NCI-H526 (cell line): Measurements from ENCODE around the gene TPK1.
"Not testable (repeated sequence)": the region's sequence is repeated elsewhere in the genome, so short reads cannot be mapped to it uniquely, and the experiment has no call there.

Source experiments
- DNase-seq, 2 experiments: peaks; one replicate each; lab custom pipeline; 2025; lab: John Stamatoyannopoulos, UW

TPK1 gene

DNA sequence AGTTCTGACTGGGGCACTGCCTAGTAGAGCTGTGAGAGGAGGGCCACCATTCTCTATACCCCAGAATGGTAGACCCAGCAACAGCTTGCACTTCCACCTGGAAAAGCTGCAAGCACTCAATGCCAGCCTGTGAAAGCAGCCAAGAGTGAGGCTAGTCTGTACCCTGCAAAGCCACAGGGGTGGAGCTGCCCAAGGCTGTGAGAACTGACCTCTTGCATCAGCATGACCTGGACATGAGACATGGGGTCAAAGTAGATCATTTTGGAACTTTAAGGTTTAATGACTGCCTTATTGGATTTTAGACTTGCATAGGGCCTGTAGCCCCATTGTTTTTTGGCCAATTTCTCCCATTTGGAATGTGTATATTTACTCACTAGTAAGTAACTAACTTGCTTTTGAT lies 206.3 kb downstream of the TPK1 start:
- DNase-seq: no peak

DNA sequence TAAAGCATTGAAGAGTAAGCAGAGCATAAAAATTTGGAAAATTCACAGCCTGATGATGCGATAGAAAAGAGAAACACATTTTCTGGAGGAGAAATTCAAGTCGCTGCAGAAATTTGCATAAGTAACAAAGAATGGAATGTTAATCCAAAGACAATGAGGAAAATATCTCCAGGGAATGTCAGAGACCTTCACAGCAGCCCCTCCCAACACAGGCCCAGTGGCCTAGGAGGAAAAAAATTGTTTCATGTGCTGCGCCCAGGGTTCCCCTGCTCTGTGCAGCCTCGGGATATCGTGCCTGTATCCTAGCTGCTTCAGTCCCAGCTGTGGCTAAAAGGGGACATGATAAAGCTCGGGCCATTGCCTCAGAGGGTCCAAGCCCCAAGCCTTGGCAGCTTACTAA lies 206.8 kb downstream of the TPK1 start:
- DNase-seq: no peak

DNA sequence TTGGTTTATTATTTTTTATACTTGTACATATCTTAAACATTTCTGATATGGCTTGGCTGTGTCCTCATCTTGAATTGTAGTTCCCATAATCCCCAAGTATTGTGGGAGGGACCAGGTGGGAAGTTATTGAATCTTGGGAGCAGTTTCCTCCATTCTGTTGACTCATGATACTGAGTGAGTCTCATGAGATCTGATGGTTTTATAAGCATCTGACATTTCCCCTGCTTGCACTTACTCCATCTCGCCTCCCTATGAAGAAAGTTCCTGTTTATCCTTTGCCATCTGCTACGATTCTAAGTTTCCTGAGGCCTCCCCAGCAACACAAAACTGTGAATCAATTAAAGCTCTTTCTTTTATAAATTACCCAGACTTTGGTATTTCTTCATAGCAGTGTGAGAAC lies 207.7 kb downstream of the TPK1 start:
- DNase-seq: no peak

DNA sequence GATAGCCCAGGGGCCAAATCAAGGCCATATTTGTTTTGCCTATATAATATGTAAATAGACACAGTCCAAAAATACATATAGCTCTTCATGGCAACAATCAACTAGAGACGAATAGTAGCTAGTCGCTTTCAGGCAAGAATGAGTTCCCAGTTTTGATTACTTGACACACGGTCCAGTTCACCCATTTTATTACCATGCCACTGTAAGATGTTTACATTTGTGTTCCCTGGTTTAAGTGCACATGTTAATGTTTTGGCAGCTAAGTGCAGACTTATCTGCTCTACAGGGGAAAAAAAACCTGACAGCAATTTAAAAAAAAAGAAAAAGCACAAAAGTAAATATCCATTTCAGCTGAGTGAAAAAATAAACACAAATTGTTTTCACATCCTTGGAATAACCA lies 213.1 kb downstream of the TPK1 start:
- DNase-seq: no peak

DNA sequence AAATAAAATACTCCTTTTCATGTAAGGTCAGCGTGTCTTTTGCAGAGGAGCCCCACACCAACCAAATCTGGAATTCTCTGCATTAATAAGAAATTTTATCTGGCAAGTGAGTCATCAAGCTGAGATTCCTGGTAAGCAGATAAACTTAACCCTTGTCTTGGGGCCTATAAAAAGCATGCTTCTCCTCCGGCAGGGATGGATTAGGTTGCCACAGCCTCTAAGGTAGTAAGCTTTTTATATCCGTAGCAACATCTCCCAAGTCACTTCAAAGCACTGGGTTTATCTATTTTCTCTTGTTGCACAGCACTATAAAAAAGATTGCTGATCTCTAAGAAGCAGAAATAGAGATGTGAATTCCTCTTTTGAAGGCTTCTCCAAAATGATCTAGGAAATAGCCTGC lies 229.6 kb downstream of the TPK1 start:
- no peak for DNase-seq

DNA sequence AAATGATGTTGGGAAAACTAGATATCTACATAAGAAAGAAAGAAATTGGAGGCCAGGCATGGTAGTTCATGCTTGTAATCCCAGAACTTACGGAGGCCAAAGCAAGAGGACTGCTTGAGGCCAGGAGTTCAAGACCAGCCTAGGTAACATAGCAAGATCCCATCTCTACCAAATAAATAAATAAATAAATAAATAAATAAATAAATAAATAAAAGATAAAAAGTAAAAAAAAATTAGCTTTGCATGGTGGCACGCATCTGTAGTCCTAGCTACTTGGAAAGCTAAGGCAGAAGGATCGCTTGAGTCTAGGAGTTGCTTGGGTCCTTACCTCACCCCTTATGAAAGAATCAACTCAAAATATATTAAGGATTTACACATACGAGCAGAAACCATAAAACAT lies 238.9 kb downstream of the TPK1 start:
- DNase-seq: no peak

DNA sequence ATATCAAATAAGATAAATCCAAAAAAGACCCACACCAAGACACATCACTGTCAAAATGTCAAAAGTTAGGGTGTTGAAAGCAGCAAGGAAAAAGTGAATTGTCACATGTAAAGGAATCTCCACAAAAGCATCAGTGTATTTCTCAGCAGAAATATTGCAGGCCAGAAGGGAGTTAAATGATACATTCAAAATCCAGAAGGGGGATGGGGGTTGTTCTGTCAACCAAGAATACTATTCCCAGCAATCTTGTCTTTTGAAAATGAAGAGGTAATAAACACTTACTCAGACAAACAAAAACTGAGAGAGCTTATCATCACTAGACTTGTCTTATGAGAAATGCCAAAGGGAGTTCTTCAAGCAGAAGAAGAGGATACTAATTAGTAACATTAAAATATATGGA lies 241.3 kb downstream of the TPK1 start:
- DNase-seq: no peak

DNA sequence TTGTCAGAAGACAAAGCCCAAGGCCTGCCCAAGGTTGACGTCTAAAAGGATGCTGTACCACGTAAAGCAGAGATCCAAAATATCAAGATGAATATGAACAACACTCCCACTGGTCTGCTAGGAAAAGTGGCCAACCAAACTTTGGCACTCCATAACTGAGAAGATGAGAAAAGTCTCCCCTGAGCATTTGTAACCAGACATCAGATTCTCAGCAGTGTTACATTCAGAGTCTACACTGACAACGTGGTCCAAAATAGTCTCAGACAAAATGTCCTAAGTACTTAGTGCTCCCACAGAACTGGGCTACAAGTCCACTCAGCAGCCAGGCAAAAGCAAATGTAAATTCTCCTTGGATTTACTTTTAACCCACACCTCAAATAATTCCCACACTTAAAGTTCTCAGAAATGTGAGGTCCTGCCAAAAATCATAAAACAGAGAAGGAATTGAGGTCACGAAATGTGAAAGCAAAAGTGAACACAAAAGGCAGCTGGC lies 247.2 kb downstream of the TPK1 start:
- no peak for DNase-seq

DNA sequence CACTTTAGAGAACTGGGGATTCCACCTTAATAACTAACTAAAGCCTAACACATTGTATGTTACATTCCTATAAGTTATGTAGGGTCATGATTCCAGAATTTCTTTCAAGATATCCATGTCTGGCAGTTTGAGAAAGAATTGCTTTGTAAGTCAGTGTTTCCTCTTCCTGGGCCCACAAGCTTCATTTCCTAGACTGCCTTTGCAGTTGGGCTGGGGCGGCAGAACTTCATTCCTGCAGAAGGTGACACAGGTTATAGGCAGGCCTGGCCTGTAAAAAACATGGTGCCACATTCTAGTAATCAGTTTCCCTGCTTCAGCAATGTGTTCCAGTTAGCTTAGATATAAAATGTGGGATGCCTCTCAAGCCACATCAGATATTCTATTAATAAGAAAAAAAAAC lies 248.2 kb downstream of the TPK1 start:
- DNase-seq: no peak

DNA sequence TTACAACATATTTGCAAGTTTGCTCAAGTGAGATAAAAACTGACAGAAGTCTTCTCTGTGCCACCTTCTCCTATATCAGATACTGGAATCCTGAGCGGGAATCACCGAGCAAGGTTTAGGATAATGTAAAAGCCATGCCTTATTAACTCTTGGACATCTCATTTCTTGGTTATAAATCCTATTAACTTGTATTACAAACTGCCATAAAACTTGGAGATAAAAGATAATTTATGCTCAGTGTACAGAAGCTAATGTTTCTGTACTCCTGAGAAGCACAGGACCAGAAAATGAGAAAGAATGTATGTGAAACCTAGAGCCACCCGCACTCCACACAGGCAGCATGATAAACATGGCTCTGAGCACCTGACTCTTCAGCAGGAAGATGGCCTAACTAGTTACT lies 251.1 kb downstream of the TPK1 start:
- DNase-seq: peak; percentile 11 to 12

DNA sequence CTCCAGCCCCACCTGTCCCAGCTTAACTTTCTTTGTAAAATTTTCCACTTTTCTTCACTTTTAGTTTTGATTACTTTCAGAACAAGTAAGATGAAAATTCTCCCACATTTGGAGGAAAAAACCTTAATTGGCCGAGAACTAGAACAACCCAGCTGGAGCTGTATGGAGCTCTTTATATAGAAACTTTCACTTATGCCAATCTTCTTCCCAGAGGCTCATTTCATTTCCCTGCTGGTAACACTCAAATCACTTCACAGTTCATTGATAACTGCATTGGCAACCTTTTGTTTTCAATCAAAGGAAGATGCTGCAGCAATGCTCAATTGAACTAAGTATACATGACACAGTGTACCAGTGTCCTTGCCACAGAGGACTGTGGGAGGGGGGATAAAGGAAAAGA lies 256.2 kb downstream of the TPK1 start:
- no peak for DNase-seq

DNA sequence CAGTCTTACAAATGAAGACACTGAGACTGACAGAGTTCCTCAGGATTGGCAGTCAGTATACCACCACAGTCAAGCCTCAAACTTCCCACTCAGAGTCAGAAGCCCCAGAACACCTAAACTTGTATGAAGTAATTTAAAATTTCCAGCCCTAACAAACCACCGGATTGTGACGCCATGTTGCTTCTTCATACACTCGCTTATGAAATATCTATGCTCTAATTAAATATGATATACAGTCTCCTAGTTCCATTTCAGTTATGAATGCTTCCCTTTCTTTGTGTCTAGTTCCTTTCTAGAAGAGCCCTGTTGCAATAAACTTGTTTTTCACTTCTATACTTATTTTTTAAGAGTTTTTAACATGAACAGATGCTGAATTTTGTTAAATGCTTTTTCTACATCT lies 260.4 kb downstream of the TPK1 start:
- no peak for DNase-seq

DNA sequence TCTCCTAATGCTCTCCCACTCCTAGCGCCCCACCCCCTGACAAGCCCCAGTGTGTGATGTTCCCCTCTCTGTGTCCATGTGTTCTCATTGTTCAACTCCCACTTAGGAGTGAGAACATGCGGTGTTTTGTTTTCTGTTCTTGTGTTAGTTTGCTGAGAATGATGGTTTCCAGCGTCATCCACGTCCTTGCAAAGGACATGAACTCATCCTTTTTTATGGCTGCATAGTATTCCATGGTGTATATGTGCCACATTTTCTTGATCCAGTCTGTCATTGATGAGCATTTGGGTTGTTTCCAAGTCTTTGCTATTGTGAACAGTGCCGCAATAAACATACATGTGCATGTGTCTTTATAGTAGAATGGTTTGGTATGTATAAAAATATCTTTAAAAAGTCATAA lies 261.1 kb downstream of the TPK1 start:
- not testable (repeated sequence) for DNase-seq

DNA sequence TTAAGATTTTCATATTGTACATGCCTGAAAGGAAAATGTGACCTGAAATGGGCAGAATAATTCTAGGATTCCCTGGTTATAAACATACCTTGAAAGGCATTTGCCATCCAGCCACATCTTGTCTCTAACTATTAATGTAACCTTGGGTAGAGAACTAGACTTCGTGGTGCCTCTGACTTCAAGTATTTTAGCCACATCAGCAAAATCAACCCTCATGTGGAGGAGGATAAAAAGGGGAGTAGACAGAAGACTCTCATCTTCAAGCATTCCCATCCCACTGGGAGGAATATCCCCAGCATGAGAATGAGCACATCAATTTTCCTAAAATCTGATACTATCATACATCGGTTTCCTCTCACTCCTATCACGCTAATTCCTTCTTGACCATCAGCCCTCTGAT lies 267.6 kb downstream of the TPK1 start:
- DNase-seq: no peak

DNA sequence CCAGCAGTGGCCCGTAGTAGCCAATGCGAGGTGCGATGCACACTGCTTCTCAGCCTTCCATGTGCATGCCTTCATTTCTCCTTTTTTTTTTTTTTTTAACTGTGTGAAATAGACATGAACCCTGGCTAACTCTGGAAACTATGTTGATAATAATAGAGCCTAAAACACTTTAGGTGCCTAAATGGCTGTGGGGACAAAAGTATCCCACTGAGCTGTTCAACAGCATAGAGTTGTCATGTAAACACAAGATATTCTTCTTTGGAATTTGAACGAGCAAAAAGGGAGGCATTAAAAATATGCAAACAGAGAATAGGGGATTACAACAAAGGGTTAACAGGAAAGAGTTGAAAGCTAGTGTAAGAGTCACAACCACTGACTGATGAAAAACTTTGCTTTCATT lies 270.3 kb downstream of the TPK1 start:
- DNase-seq: no peak

DNA sequence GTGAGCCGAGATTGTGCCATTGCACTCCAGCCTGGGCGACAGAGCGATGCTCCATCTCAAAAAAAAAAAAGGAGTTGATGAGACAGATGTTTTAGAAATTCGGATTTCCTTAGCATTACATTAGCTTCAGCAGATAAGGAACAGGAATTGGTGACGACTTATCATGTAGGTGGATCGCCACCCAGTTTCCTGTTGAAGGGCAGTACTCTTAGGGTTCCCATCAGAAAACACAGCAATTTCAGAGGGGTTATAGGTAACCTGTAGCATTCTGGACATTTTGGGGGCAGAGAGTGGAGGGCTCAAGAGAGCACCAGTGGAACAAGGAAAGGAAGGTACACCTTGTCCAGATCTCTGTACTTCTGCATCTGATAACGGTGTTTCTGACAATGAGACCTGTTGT lies 286.0 kb downstream of the TPK1 start:
- no peak for DNase-seq

DNA sequence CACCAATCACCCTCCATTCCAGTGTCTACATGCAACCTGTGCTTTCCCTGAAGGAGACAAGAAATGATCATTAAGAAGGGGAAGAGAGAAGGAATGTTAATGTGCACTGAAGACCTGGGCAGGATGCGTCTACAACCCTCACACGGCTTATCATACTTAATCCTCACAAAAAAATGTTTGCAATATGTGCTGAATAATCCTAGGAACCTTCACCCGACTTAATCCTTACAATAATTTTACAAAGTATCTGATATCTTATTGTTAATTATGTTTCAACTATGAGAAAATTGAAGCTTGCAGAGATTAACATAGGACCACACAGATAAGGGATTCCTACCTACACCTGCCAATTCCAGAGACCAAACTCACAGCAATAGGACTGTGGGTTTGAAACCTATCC lies 287.3 kb downstream of the TPK1 start:
- no peak for DNase-seq

DNA sequence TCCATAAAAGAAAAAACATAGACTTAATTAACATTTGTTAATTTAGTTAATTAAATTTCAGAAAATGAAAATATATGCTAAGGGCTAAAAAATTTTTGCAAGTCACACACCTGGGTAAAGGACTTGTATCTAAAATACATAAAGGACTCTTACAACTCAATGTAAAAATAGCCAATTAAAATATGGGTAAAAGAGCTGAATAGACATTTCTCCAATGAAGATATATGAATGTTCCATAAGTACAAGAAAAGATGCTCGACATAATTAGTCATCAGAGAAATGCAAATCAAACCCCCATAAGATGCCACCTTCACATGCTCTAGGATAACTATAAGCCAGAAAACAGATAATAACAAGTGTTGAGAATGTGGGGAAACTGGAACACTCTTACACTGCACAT lies 288.0 kb downstream of the TPK1 start:
- no peak for DNase-seq

DNA sequence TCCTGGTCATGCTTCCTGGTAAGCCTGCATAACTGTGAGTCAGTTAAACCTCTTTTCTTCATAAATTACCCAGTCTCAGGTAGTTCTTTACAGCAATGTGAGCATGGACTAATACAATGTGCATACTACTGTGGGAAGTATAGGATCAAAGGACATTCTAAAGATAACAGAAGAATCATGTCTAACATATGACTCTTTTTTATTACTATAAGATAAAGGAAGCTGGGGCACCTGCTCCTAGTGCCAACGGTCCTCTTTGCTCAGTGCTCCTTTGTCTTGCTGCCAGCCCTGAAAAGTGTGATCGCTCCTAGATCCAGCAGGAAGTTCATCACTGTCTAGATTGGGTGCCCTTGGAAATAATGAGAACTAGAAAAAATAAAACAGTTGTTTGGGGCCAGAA lies 289.1 kb downstream of the TPK1 start:
- no peak for DNase-seq

DNA sequence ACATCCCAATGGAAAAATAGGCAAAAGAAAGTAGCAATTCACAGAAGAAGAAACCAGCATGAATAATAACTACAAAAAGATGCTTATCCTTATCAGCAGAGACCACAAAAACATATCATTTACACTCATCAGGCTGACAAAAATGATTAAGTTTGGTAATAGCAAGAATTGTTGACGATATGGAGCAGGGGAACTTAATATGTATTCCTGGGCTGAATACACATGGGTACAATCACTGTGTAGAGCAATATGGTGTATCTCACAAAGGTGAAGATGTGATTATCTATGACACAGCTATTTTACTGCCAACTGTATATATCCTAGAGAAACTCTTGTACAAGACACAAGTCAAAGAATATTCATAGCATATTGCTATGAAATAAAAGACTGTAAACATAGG lies 290.5 kb downstream of the TPK1 start:
- DNase-seq: no peak

DNA sequence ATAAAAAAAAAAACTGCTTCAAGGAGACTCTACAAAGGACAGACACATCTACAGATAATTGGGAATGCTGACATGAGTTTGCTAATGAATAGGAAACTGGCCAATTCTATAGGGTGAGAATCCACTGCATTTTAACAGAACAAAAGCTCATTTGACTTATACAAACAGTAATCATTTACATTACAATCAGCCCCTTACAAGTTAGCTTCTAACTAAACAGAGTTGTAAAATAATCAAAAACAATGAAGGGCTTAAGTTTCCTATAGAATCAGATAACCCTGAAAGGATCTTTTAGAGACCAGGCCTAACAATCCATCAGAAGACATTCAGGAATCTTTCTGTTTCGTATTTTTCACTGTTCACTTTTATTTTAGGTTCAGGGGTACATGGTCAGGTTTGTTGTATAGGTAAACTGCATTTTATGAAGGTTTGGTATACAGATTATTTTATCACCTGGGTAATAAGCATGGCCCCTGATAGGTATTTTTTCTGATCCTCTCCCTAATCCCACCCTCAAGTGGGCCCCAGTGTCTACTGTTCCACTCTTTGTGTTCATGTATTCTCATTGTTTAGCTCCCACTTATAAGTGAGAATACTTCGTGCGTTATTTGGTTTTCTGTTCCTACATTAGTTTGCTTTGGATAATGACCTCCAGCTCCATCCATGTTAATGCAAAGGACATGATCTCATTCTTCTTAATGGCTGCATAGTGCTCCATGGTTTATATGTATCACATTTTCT lies 301.0 kb downstream of the TPK1 start:
- DNase-seq: no peak

DNA sequence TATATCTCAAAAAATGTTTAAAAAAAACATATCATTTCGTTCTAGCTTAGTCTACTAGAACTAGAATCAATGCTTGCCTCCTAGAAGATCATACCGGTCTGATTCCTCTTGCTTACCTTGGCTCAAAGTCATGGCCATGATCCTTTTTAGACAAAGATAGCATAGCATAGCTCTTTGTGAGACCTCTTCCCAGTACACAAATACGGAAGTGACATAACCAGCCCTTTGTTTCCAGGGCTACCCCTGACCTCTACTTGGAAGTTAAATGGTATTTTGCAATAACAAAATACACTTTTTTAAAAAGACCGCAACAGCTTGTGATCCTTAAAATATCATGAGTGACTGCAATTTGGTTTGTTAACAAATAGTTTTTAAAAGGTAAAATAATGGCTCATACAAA lies 301.7 kb downstream of the TPK1 start:
- DNase-seq: no peak

DNA sequence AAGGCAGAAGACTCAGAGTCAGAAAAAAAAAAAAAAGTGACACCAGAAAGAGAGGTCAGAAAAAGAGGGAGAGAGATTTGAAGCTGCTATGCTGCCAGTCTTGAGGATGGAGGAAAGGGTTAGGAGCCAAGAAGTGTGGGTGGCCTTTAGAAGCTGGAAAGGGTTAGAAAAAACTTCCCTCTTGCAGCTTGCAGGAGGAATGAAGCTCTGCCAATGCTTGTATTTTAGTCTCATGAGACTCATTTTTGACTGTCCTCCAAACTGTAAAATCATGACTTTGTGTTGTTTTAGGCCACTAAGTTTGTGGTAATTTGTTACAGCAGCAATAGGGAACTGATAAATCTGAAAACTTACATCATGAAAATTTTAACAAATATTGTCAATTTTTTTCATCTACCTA lies 304.7 kb downstream of the TPK1 start:
- no peak for DNase-seq

DNA sequence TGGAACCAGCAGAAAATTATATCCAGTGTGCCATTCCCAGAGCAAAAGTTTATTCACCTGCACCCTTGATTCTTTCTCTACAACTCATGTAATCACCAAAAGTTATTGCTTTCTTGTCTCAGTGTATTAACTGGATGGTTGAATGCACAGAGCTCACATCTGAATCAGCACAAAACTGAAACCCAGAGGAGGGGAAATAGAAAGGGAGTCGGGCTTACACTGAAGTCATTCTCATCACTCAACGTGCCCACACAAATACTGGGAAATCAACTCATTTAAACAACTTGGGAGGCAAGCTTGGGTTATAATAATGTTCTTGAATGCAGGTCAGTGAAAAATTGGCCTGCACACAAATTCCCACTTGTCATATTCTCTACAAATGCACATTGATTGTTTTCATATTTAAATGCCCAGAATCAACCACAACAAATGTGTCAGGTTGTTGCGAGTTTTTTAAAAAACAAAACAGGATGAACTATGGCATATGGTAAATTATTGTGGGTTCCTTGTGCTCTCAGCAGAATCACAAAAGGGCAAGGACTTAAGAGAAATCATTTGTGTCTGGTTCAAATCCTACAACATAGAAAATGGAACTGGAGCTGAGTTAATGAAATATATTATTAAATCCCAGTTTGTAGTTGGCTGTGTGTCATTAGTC lies 306.5 kb downstream of the TPK1 start:
- no peak for DNase-seq
